HG02884 (cell line): ENCODE results near the gene MAGEA12.
"Not testable (repeated sequence)": the region's sequence is repeated elsewhere in the genome, so short reads cannot be mapped to it uniquely, and the experiment has no call there.

Experiments
- ATAC-seq: cut with Tn5 transposase; IDR thresholded peaks from one replicate; pipeline ENCODE4 v1.9.1; 2021; ENCODE audit warnings: mild to moderate bottlenecking, moderate library complexity; ENCODE audit not compliant: unreplicated experiment

Gene MAGEA12

GRCh38 chrX:152733261-152733975, at the start of gene MAGEA12, which contains the start of gene CSAG1:
TSS of gene MAGEA12 (plus strand) at chrX:152733757. CDS start at chrX:152736162, 2,405 bp downstream.
TSS of gene CSAG1 (minus strand) at chrX:152733721. CDS start at chrX:152732460, 1,261 bp downstream.
- ATAC-seq: no peak

- not testable (repeated sequence) for ATAC-seq
Observed at GRCh38 chrX:152697952-152698931, 35.3 kb upstream of the MAGEA12 start, which contains the start of gene MAGEA3. TSS of gene MAGEA3 (plus strand) at chrX:152698794. CDS start at chrX:152700833, 2,039 bp downstream.

DNA sequence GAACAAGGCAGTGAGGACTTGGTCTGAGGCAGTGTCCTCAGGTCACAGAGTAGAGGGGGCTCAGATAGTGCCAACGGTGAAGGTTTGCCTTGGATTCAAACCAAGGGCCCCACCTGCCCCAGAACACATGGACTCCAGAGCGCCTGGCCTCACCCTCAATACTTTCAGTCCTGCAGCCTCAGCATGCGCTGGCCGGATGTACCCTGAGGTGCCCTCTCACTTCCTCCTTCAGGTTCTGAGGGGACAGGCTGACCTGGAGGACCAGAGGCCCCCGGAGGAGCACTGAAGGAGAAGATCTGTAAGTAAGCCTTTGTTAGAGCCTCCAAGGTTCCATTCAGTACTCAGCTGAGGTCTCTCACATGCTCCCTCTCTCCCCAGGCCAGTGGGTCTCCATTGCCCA, 33.2 kb upstream of the MAGEA12 start:
- not testable (repeated sequence) for ATAC-seq

GRCh38 chrX:152706500-152706899, 27.1 kb upstream of the MAGEA12 start:
- not testable (repeated sequence) for ATAC-seq

GRCh38 chrX:152709173-152709572, 24.4 kb upstream of the MAGEA12 start, which contains the start of gene CSAG2:
TSS of gene CSAG2 (minus strand) at chrX:152709273. CDS start at chrX:152709112, 161 bp downstream.
- ATAC-seq: not testable (repeated sequence)

DNA sequence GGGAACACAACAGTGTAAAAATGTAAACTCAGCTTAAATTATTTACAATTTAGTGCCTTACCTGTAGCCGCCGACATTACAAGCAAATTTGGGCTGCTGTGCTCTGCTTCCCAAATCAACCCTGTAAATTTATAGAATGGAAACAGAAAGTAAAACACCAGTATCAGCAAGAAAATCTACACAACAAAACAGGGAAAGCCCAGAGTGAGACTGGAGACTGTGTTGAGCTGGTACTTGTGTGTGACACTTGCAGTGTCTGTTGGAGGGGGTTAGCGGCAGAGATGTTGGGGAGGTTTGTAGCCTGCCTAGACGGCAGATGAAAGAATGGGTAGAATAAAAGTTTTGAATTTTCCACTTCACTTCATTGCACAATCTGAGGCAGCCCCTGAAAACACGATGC, 20.4 kb upstream of the MAGEA12 start:
- ATAC-seq: not testable (repeated sequence)

GRCh38 chrX:152713815-152714787, 19.5 kb upstream of the MAGEA12 start, which contains the start of gene MAGEA2B:
TSS of gene MAGEA2B (plus strand) at chrX:152714628. CDS start at chrX:152717107, 2,479 bp downstream.
- ATAC-seq: not testable (repeated sequence)

DNA sequence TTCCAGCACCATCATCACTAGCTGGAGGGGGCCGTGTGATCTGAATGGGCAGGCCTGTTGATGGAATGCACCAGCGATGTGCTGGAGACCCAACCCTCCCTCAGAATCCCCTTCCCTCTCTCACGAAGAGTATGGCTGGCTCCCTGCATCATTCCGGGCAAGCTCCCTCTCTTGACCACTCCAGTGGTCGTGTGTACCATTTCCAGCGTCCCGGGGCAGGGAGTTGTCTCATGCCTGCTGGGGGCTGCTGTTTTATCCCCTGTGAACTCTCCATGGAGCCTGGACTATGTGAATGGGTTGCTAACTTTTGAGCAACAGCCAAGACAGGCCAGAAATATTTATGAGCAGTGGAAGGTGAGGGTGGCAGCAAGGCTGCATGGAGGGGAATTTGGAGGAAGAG, 8.1 kb upstream of the MAGEA12 start:
- no peak for ATAC-seq

DNA sequence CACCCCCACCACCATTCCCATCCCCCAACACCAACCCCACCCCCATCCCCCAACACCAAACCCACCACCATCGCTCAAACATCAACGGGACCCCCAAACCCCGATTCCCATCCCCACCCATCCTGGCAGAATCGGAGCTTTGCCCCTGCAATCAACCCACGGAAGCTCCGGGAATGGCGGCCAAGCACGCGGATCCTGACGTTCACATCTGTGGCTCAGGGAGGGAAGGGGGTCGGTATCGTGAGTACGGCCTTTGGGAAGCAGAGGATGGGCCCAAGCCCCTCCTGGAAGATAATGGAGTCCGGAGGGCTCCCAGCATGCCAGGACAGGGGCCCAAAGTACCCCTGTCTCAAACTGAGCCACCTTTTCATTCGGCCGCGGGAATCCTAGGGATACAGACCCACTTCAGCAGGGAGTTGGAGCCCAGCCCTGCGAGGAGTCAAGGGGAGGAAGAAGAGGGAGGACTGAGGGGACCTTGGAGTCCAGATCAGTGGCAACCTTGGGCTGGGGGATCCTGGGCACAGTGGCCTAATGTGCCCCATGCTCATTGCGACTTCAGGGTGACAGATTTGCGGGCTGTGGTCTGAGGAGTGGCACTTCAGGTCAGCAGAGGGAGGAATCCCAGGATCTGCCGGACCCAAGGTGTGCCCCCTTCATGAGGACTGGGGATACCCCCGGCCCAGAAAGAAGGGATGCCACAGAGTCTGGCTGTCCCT, 744 bp downstream of the MAGEA12 start:
- not testable (repeated sequence) for ATAC-seq

GRCh38 chrX:152735101-152735500, 1.5 kb downstream of the MAGEA12 start:
- no peak for ATAC-seq

GRCh38 chrX:152735860-152736511, 2.4 kb downstream of the MAGEA12 start:
- no peak for ATAC-seq

DNA sequence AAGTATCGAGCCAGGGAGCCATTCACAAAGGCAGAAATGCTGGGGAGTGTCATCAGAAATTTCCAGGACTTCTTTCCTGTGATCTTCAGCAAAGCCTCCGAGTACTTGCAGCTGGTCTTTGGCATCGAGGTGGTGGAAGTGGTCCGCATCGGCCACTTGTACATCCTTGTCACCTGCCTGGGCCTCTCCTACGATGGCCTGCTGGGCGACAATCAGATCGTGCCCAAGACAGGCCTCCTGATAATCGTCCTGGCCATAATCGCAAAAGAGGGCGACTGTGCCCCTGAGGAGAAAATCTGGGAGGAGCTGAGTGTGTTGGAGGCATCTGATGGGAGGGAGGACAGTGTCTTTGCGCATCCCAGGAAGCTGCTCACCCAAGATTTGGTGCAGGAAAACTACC, 3.0 kb downstream of the MAGEA12 start:
- not testable (repeated sequence) for ATAC-seq

GRCh38 chrX:152738560-152738959, 5.0 kb downstream of the MAGEA12 start:
- no peak for ATAC-seq

DNA sequence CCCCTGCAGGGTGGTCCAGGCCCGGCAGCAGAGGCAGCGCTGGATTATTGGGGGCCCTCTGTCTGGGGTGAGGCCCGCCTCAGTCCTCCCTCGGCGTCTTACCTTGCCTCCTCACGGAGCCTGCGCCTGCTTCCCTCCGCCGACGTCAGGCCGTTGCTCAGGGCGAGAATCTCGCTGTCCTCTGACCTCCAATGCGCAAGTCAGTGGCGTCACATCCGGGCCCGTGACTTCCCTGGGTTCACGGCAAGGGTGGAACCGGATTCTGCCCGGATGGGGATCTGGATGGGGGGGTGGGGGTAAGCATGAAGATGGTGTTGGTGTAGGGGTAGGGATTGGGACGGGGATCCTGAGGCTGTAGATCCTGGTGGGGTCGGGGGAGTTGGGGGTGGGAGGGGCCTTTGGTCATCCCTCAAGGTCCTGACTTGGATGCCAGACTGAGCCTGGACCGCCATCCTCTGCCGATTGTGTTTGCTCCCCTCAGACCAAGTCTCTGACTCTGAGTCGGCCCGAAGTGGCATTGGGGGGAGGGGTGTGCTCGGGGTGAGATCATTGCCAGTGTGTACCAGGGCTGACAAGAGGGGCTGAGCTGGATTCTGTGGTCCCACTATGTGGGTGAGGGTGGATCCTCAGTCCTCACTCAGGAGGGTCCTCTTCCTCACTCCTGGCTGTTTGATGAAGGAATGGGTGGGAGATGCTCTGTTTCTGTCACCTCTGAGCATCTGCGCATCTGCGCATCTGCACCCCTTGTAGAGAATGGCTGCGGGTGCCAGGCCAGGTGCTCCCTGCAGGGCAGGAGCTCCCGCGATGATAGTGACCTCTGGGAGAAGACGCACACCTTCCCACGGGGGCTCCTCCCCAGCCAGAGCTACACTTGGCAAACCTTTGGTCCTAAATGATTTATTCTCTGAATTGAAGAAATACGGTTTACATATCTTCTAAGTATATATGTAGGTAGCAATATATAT, 20.4 kb downstream of the MAGEA12 start, which contains the start of gene MAGEA2:
MAGEA2 (minus strand) TSS at position 157 of the 965 bp plus-strand sequence. CDS start 2,479 bp downstream, outside the sequence.
- ATAC-seq: not testable (repeated sequence)

DNA sequence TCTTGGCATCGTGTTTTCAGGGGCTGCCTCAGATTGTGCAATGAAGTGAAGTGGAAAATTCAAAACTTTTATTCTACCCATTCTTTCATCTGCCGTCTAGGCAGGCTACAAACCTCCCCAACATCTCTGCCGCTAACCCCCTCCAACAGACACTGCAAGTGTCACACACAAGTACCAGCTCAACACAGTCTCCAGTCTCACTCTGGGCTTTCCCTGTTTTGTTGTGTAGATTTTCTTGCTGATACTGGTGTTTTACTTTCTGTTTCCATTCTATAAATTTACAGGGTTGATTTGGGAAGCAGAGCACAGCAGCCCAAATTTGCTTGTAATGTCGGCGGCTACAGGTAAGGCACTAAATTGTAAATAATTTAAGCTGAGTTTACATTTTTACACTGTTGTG, 21.3 kb downstream of the MAGEA12 start:
- ATAC-seq: not testable (repeated sequence)

GRCh38 chrX:152758918-152759317, 25.4 kb downstream of the MAGEA12 start, which contains the start of gene CSAG3:
TSS of gene CSAG3 (plus strand) at chrX:152759218.
- ATAC-seq: not testable (repeated sequence)

DNA sequence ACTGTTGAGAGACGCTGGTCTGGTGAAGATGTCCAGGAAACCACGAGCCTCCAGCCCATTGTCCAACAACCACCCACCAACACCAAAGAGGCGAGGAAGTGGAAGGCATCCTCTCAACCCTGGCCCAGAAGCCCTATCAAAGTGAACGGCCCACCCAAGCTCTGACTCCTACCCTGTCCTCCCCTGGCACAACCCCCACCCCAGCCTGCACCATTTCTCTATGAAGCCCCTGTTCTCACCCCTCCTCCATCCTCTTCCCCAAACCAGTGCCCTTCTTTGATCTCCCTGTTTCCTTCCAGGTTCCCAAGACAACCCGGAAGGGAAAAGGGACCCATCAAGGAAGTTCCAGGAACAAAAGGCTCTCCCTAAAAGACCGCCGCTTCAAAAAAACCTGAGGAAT, 26.0 kb downstream of the MAGEA12 start:
- not testable (repeated sequence) for ATAC-seq
